GM21529 (cell line): ENCODE data around the gene LCAT.
"Not testable (repeated sequence)": the region's sequence is repeated elsewhere in the genome, so short reads cannot be mapped to it uniquely, and the experiment has no call there.

ENCODE experiments used
- ATAC-seq: cut with Tn5 transposase; IDR thresholded peaks from one replicate; pipeline ENCODE4 v1.9.1; 2021; ENCODE audit not compliant: unreplicated experiment

The LCAT gene

DNA sequence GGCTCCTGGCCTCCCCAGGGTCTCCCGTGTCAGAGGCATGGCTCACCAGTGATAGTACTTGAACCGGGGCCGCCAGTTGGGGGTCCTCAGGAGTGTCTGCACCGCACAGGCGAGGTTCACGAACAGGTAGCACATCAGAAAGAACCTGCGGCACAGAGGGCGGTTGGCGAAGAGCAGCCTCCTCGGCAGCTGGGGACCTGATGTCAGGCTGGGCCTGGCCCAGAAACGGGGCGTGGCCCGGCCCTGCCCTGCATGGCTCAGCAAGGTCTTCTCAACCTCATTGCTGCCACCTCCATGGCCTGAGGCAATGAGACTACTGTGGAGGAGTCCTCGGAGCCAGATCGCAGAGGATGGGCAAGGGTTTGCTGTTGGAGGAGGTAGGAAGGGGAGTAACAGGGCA, 4.1 kb upstream of the LCAT start:
- no peak for ATAC-seq

- no peak for ATAC-seq
Observed at GRCh38 chr16:67946966-67947558, 3.1 kb upstream of the LCAT start.

DNA sequence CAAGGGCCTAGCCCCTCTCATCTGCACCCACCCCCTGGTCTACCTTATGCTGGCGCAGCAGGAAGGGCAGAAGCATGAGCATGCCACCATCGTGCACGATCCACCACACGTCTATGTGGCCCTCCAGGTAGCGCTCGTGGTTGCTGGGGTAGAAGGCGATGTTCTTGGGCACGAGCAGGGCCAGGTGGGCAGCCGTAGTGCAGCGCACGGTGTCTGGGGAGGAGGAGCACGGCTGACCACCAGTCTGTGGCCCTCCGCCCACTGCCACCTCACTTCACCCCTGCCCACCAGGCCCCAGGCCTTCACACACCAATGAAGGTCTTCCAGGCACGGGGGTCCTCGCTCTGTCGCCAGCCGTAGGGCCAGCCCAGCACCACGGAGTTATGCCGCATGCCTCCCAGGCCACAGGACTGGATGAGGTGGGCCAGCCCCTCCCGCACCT, 2.2 kb upstream of the LCAT start:
- ATAC-seq: no peak

DNA sequence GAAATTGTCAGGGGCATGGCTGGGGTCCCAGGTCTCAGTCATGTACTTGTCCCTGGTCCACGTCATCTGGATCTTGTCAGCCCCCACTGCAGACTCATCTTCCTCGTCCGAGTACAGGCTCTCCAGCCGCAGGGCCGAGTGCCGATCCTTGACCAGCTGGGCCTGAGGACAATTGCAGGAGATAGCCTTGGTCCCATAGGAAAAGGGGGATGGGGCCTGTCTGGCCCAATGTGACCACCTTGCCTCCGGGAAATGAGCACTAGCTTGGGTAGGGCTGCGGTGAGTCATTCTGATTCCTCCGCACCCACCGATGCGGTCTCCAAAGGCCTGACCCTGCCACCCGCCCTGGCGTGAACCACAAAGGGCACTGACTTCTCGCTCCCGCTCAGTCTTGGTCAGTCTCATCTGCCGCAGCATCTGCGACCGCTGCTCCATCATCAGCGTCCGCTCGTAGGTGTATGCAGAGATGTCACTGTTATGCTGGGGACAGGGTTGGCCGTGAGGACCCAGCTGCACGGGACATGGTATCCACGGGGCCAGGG, 1.5 kb upstream of the LCAT start:
- no peak for ATAC-seq

DNA sequence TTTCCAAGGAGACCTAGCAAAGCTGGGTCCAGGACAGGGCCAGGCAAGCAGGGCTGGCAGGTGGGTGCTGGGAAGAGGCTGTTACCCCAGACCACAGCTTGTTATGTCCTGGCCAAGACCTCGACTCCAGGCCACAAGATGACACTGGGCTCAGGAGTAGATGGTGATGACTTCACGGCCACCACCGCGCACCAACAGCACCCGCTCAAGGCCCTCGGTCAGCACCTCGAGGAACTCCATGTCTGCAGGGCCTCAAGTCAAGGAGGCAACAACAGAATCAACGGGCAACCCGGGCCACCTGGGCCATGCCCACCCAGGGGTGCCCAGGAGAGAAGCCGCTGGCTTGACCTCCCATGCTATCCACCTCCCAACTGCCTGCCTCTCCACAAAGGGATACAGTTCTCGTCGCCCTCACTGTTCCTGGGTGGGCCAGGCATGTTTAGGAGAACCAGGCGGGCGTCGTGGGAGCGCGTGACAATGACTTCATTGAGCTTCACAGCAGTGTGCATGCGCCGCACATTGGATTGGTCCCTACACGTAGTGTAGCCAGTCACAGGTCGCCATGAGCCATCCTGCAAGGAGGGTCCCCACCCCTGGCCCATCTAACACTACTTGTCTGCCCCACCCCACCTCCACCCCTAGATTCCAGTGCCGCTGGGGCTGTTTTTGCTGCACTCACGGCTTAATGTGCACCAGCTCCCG, 921 bp upstream of the LCAT start:
- ATAC-seq: no peak

DNA sequence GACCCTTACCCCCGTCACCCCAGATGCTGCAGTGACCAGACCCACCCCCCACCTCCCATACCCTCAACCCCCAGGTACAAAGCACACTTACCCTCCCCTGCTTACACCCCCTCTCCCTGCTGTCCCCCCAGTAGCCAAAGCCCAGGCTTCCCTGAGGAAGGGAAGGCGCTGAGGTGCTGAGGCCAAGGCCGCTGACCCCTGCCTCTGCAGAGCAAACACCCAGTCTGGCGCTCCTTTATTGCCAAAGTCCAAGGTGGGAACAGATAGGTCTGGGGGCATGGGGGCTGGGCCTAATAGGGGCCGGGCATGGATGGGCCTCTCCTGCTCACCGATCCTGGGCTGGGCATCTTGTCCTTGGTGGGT, 683 bp downstream of the LCAT start:
- ATAC-seq: no peak

- no peak for ATAC-seq
Observed at GRCh38 chr16:67942510-67943255, 1.2 kb downstream of the LCAT start.

GRCh38 chr16:67942200-67942509, 1.8 kb downstream of the LCAT start:
- ATAC-seq: no peak

DNA sequence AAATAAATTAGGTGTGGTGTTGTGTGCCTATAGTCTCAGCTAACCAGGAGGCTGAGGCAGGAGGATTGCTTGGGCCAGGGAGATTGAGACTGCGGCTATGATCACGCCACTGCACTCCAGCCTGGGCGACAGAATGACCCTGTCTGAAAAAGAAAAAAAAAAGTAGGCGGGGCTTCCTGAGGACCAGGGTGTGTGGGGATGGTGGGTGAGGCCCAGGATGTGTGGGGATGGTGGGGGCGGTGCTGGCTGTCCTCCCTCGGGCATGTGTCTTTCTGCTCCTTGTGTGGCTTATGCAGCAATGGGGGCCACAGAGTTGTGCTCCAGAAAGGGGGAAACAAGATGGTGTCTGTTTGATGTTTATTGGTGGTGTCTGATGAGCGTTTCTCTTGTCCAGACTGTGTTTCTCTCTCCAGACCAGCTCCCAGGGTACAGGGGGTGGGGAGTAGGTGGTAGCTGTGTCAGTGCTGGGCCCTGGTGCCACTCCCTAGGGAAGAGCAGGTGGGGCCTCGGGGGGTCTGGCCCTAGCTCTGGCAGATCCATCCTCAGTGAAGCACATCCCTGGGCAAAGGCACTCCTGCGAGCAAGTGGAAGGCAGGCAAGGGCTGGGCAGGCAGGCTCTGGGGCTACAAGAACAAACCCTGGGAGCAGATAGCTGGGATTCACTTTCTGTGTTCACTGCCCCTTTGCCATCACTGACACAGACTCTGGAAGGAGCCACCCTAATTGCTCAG, 2.3 kb downstream of the LCAT start:
- no peak for ATAC-seq

DNA sequence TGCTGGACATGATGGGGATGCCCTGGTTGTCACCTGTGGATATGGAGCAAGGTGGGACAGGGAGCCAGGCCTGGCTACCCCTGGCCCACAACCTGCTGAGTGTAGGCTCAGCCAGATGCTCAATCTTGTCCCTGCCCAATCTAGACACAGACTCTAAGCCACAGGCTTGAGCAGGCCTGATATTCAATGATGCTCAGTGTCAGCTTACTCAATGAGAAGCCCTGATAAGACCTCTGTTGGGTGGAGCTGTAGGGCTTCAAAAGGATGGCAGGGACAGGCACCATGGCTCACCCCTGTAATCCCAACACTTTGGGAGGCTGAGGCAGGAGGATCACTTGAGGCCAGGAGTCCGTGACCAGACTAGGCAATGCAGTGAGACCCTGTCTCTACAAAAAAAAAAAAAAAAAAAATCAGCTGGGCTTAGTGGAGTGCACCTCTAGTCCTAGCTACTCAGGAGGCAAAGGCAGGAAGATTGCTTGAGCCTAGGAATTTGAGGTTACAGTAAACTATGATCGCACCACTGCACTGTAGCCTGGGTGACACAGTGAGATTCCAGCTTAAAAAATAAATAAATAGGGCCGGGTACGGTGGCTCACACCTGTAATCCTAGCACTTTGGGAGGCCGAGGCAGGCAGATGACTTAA, 3.4 kb downstream of the LCAT start:
- ATAC-seq: no peak

- no peak for ATAC-seq
Observed at GRCh38 chr16:67939507-67940445, 4.1 kb downstream of the LCAT start.

- not testable (repeated sequence) for ATAC-seq
Observed at GRCh38 chr16:67937713-67938112, 6.2 kb downstream of the LCAT start.

GRCh38 chr16:67936880-67937605, 6.9 kb downstream of the LCAT start:
- peak; percentile 48 for ATAC-seq

DNA sequence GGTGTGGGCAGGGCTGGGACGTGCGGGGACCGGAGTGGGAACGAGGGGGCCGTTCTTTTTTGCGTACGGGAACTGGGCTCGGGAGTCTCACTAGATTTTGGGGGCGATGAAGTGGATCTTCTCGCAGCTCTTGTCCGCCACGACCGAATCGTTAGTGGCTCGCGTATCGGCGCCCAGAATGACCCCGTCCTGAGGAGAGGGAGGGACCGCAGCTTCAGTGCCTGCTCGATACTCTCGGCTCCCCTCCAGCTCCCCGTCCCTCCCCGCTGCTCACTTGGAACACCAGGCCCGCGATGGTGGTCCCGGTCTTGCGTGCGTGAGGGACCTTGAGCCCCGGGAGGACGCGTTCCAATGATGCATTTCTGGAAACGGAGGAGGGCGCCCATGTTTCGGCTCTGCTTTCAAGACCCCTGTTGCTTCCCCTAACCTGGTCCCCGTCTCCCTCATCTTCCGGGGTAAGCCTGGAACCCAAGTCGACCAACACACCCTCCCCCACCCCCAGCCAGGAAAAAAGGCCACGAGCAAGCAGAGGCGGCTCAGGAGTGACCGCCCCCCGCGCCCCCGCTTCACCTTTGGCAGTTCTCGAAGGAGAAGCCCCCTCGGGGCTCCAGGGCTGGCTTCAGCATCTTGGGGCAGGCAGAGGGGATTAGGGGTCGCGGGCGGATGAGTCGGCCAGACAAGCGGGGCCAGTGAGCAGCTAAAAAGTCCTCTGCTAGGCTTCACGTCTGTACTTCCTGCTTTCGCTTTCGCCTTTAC, 7.6 kb downstream of the LCAT start, which contains the start of gene PSMB10:
Gene PSMB10 (minus strand): TSS at position 727 of the 756 bp plus-strand sequence. CDS start 101 bp downstream, at position 626.
- ATAC-seq: peak; percentile 3

DNA sequence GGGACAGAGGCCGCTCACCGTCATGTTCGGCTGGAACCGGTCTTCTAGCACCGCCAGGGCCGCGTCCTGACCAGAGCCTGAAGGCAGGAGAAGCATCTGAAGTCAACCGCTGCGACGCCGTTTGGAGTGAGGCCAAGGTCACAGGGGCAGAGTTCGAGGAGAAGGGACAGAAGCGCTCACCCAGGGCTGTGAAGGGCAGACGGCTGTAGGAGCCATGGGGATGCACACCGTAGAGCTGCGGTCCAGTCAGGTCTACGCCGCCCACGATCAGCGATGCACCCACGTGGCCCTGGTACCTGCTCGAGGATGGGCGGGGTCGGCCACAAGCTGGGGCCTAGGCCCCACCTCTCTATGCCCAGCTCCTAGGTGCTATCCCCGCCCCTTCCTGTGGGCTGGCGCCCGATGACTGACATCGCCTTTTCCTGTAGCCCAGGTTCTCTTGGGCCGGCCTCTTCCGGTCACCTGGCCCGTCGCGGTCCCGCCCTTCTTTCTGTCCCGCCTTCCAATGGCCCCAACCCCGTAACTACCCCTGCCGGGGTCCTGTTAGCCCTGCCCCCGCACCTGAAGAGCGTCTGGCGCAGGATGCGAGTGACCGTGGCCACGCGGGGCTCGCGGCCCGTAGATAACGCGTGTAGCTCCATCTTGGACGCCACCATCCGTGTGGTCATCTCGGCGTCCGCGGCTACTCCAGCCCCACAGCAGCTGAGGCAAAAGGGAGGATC, 8.4 kb downstream of the LCAT start:
- ATAC-seq: peak; percentile 91

DNA sequence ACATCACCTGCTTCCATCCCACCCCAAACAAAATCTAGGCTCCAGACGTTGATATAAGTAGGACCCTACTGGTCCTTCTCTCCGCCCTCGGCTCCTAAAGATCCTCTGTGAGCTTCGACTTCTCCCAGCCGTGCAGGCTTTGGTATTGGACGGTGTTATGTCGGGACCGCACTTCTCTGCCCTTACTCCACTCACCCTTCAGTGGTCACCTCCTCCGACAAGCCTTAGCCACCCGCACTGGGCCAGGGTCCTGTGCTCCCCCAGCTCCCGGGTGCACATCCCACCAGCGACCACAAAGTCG, 8.9 kb downstream of the LCAT start:
- no peak for ATAC-seq

- no peak for ATAC-seq
Observed at GRCh38 chr16:67934306-67935100, 9.4 kb downstream of the LCAT start.
